Femur (tissue), 1 donor: ENCODE measurements around the gene RMDN3.

Experiments
- DNase-seq: peaks from one replicate; pipeline ENCODE4 v3.0.0-alpha.2; 2017

The RMDN3 gene

GRCh38 chr15:40746916-40747418 is 8.1 kb downstream of the RMDN3 start:
- DNase-seq: no peak

GRCh38 chr15:40744815-40745152 is 10.3 kb downstream of the RMDN3 start:
- no peak for DNase-seq

GRCh38 chr15:40743921-40744814 is 10.9 kb downstream of the RMDN3 start:
- DNase-seq: no peak

- no peak for DNase-seq
Observed at GRCh38 chr15:40743485-40743901, 11.6 kb downstream of the RMDN3 start.

- no peak for DNase-seq
Observed at GRCh38 chr15:40739854-40740253, 15.2 kb downstream of the RMDN3 start.

- DNase-seq: no peak
Observed at GRCh38 chr15:40739047-40739446, 16.0 kb downstream of the RMDN3 start.

- no peak for DNase-seq
Observed at GRCh38 chr15:40737048-40737447, 18.0 kb downstream of the RMDN3 start.

- no peak for DNase-seq
Observed at GRCh38 chr15:40736575-40736974, 18.5 kb downstream of the RMDN3 start.

- DNase-seq: peak; percentile 31
Observed at GRCh38 chr15:40731034-40731433, 24.0 kb downstream of the RMDN3 start.

GRCh38 chr15:40723919-40724318 is 31.1 kb downstream of the RMDN3 start:
- DNase-seq: no peak

GRCh38 chr15:40722934-40723333 is 32.1 kb downstream of the RMDN3 start:
- no peak for DNase-seq

- no peak for DNase-seq
Observed at GRCh38 chr15:40722354-40722753, 32.7 kb downstream of the RMDN3 start.

GRCh38 chr15:40721701-40722100 is 33.4 kb downstream of the RMDN3 start:
- DNase-seq: no peak

- no peak for DNase-seq
Observed at GRCh38 chr15:40716165-40716564, 38.9 kb downstream of the RMDN3 start.

GRCh38 chr15:40714144-40714543 is 40.9 kb downstream of the RMDN3 start:
- no peak for DNase-seq

GRCh38 chr15:40706121-40706520 is 48.9 kb downstream of the RMDN3 start:
- DNase-seq: no peak

- DNase-seq: no peak
Observed at GRCh38 chr15:40702077-40702476, 53.0 kb downstream of the RMDN3 start.

- DNase-seq: no peak
Observed at GRCh38 chr15:40697916-40698315, 57.1 kb downstream of the RMDN3 start.

GRCh38 chr15:40696228-40696627 is 58.8 kb downstream of the RMDN3 start:
- no peak for DNase-seq

- DNase-seq: no peak
Observed at GRCh38 chr15:40695469-40695890, 59.6 kb downstream of the RMDN3 start.

- DNase-seq: peak; percentile 97
Observed at GRCh38 chr15:40694688-40695468, 60.2 kb downstream of the RMDN3 start, which contains the start of gene RAD51. TSS of gene RAD51 (plus strand) at chr15:40695174. CDS start at chr15:40698759, 3,585 bp downstream.

- DNase-seq: no peak
Observed at GRCh38 chr15:40693904-40694687, 61.0 kb downstream of the RMDN3 start.

GRCh38 chr15:40691737-40692136 is 63.3 kb downstream of the RMDN3 start:
- no peak for DNase-seq
